Stomach (tissue), 9 donors: ENCODE data around the gene FTO. TPM values are rescaled to one million over a fixed set of nuclear protein-coding genes. Genes with fewer than 3 reads are reported as not detected.

Experiments
- DNase-seq, 2 donors: peaks; one replicate each; pipeline versions ENCODE4 v3.0.0 to v3.0.0-alpha.2; 2013 to 2019
- H3K27ac ChIP-seq, 5 donors: fragments of 200-600 bp in 4 of 5; sonication (generic) in 4 of 5; one replicate each; pipeline ENCODE4 v1.5.1; 2013 to 2019; ENCODE audit warnings: mild to moderate bottlenecking in 1 of 5, moderate library complexity in 1 of 5
- H3K27me3 ChIP-seq, 3 donors: fragments of 200-600 bp; sonication (generic); one replicate each; pipeline ENCODE4 v1.5.1; 2017 to 2019; ENCODE audit warnings: mixed run types in 1 of 3
- H3K36me3 ChIP-seq, 4 donors: fragments of 200-600 bp; sonication (generic); 1 replicate in 3 of 4; 2 replicates in 1 of 4; pipeline ENCODE4 v1.5.1; 2016 to 2019
- H3K4me1 ChIP-seq, 4 donors: fragments of 200-600 bp; sonication (generic); one replicate each; pipeline ENCODE4 v1.5.1; 2016 to 2019
- H3K4me3 ChIP-seq, 4 donors: fragments of 200-600 bp; sonication (generic) in 3 of 4; one replicate each; pipeline ENCODE4 v1.5.1; 2016 to 2019; ENCODE audit warnings: mild to moderate bottlenecking in 1 of 4
- H3K9me3 ChIP-seq, 4 donors: fragments of 200-600 bp; sonication (generic); one replicate each; pipeline ENCODE4 v1.5.1; 2016 to 2019
- CTCF ChIP-seq, 7 experiments: fragments of 450-650 bp in 4 of 7; fragments of 200-600 bp in 3 of 7; sonication (generic) in 3 of 7; IDR thresholded peaks; one replicate each; pipeline ENCODE4 v1.5.1; 2016 to 2019; ENCODE audit warnings: antibody characterized with exemption in 7 of 7, control low read depth in 2 of 7, mild to moderate bottlenecking in 1 of 7
- EP300 ChIP-seq: sonication (generic); formaldehyde crosslinking; IDR thresholded peaks from one replicate; pipeline ENCODE4 v1.6.1; 2017; ENCODE audit warnings: antibody characterized with exemption
- POLR2A ChIP-seq, 4 donors: fragments of 450-650 bp; IDR thresholded peaks; one replicate each; pipeline ENCODE4 v1.6.1; 2016; ENCODE audit warnings: antibody characterized with exemption in 4 of 4, control low read depth in 2 of 4, mild to moderate bottlenecking in 1 of 4, moderate library complexity in 1 of 4
- POLR2AphosphoS5 ChIP-seq, 3 donors: sonication (generic); formaldehyde crosslinking; IDR thresholded peaks; one replicate each; pipeline ENCODE4 v1.6.1; 2016; ENCODE audit warnings: antibody characterized with exemption in 3 of 3
- WGBS, 5 donors: extraction: QIAGEN DNeasy Blood & Tissue Kit in 3 of 5; methylation state at CpG; one replicate each; pipeline versions ENCODE4 v1.1.5 to v1.1.7; 2013 to 2018; 5-methylcytosine and 5-hydroxymethylcytosine counted together
- intact Hi-C: fragments of 100-400 bp; cut with DNase I; formaldehyde crosslinking; loops from one replicate; pipeline ENCODE4 v1.15.1; 2023; ENCODE audit warnings: low total_unique reads
- polyA plus RNA-seq, 3 donors: library from polyadenylated mRNA; stranded (reverse); fragments of 200-250 nt; gene quantifications; one replicate each; pipeline ENCODE4 v1.2.3, GENCODE V29; 2013
- total RNA-seq, 5 donors: library from RNA; depleted of rRNA; stranded (reverse); fragments of >200 nt; gene quantifications; one replicate each; pipeline versions ENCODE4 v1.1.0 to v1.2.3, GENCODE V29; 2014 to 2016
- donor health status: healthy with polysubstance abuse.
- donor health status: Bipolar disorder and iron deficiency.
- donor health status: healthy.

Gene FTO
- total and polyA plus RNA-seq, 8 donors: 9.3 to 88.7 (median 24.6) TPM

DNA sequence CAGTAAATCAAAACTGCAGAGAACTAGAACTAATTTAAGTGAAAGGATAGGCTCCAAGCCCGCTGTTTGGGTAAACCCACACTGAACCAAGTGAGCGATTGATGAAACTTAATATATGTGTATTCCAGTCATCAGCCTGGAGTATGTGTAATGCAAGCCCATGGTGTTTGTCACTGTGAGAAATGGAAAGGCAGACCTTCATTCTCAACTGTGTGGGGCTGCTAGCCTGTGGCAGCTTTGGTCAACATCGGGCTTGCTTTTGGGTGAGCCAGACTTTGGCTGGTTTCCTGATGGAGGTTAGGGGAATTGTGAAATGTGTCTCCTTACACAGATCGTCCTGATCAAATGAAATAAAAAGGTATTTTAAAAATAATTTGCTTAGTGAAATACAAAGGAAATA, 302.7 kb downstream of the FTO start:
- intact Hi-C loops: no loop called here
- 92 to 96% (median 94%) methylated on average over 4 of the region's 4 CpGs for WGBS, 5 donors

DNA sequence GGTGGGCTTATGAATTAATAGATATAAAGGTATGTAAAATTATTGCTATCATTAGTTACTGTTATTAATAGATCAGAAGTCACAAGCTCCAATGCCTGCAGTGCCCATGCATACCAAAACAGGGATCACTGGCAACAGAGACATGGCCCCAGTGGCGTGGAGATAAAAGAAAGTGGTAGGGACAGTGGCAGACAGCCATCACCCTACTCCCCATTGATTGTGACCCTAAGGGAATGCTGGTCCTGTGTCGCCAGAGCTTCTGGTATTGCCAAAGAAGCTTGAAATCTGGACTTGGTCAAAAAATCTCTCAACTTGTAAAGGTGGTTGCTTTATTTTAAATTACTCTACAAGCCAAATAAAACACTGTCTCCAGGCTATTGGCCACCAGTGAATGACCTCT, 303.5 kb downstream of the FTO start:
- DNase-seq: no peak
- Histone ChIP-seq H3K4me1 (no peaks in the 10 kb centered on the region), H3K27me3 (no peaks in the 10 kb centered on the region), H3K36me3 (peaks cover 0 to 11% (median 0%) of the 10 kb centered on the region in 4 donors), H3K4me3 (no peak overlapping the region), H3K9me3 (peaks cover 0 to 7% (median 5%) of the 10 kb centered on the region in 4 donors), H3K27ac (no peak overlapping the region)
- TF ChIP-seq POLR2A (IDR thresholded peaks at IDR 0.05) (no peak), POLR2AphosphoS5 (IDR thresholded peaks at IDR 0.05) (no peak)
- intact Hi-C loops: no loop called here
- 93 to 100% (median 98%) methylated on average over 2 of the region's 2 CpGs for WGBS, 5 donors

More for the DNA sequence above, 302.7 kb downstream of the FTO start:
- H3K9me3 ChIP-seq: no peaks in the 10 kb centered on the region
- no peaks in the 10 kb centered on the region for H3K27me3 ChIP-seq
- no peak overlapping the region for H3K4me3 ChIP-seq
- peaks cover 0 to 7% (median 0%) of the 10 kb centered on the region in 4 donors for H3K36me3 ChIP-seq
- H3K4me1 ChIP-seq: no peaks in the 10 kb centered on the region
- TF ChIP-seq EP300: no peak
- no peak for TF ChIP-seq POLR2A (IDR thresholded peaks at IDR 0.05)
- no peak for TF ChIP-seq POLR2AphosphoS5 (IDR thresholded peaks at IDR 0.05)
- TF ChIP-seq CTCF (IDR thresholded peaks at IDR 0.05): no peak
- no peak for DNase-seq
- H3K27ac ChIP-seq: no peak overlapping the region

GRCh38 chr16:54009464-54010176, 305.7 kb downstream of the FTO start:
- Histone ChIP-seq H3K27ac (no peak overlapping the region), H3K4me1 (no peaks in the 10 kb centered on the region), H3K27me3 (no peaks in the 10 kb centered on the region), H3K36me3 (peaks cover 0 to 11% (median 0%) of the 10 kb centered on the region in 4 donors), H3K9me3 (peaks cover 0 to 9% (median 8%) of the 10 kb centered on the region in 4 donors), H3K4me3 (no peak overlapping the region)
- no peak for DNase-seq
- intact Hi-C loops: no loop called here
- TF ChIP-seq POLR2AphosphoS5 (IDR thresholded peaks at IDR 0.05) (no peak), EP300 (no peak), CTCF (IDR thresholded peaks at IDR 0.05) (no peak), POLR2A (IDR thresholded peaks at IDR 0.05) (no peak)
- 94 to 99% (median 97%) methylated on average over 9 of the region's 9 CpGs for WGBS, 5 donors

- H3K27me3 ChIP-seq: no peaks in the 10 kb centered on the region
- H3K4me1 ChIP-seq: no peaks in the 10 kb centered on the region
- 34 to 60% (median 50%) methylated on average over 2 of the region's 2 CpGs for WGBS, 5 donors
- intact Hi-C loops: no loop called here
- no peak for DNase-seq
- peaks cover 0 to 6% (median 0%) of the 10 kb centered on the region in 4 donors for H3K36me3 ChIP-seq
- H3K4me3 ChIP-seq: no peak overlapping the region
- no peak for TF ChIP-seq CTCF (IDR thresholded peaks at IDR 0.05)
- TF ChIP-seq EP300: no peak
- TF ChIP-seq POLR2AphosphoS5 (IDR thresholded peaks at IDR 0.05): no peak
- TF ChIP-seq POLR2A (IDR thresholded peaks at IDR 0.05): no peak
- peaks cover 0 to 9% (median 8%) of the 10 kb centered on the region in 4 donors for H3K9me3 ChIP-seq
- no peak overlapping the region for H3K27ac ChIP-seq
Measured at GRCh38 chr16:54015147-54015546, 311.2 kb downstream of the FTO start.

DNA sequence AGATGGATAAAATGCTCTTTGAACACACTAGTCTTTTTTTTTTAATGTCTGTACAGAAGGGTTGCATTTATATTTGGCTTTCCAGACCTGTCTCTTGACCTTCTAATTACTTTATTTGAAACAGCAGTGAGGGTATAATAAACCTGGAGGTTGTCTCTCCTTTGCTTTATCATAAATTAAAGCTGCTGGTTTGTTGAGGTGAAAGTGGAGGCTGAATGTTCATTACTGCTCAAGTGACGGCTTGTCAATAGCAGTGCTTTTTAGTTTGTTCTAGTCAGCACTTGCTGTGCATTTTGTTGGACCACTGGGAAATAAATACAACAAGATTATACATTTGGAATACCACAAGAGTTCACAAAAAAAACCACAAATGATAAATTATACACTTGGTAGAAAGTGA, 318.4 kb downstream of the FTO start:
- H3K36me3 ChIP-seq: no peaks in the 10 kb centered on the region
- H3K4me1 ChIP-seq: peaks cover 0 to under 1% (median 0%) of the 10 kb centered on the region in 4 donors
- no peaks in the 10 kb centered on the region for H3K27me3 ChIP-seq
- 83 to 93% (median 86%) methylated on average over 1 of the region's 1 CpG for WGBS, 5 donors
- TF ChIP-seq POLR2AphosphoS5 (IDR thresholded peaks at IDR 0.05) (no peak), EP300 (no peak), POLR2A (IDR thresholded peaks at IDR 0.05) (no peak), CTCF (IDR thresholded peaks at IDR 0.05) (no peak)
- H3K9me3 ChIP-seq: no peaks in the 10 kb centered on the region
- H3K4me3 ChIP-seq: no peak overlapping the region
- DNase-seq: no peak
- intact Hi-C loops: no loop called here
- no peak overlapping the region for H3K27ac ChIP-seq
